SK-N-SH (cell line): ENCODE data around the gene HIPK4. TPM values are rescaled to one million over a fixed set of nuclear protein-coding genes. Genes with fewer than 3 reads are reported as not detected.

ENCODE experiments used
- CTCF ChIA-PET: fragments of 300-600, 350-600 bp; formaldehyde crosslinking; extraction: SDS; loops from one replicate; lab custom pipeline; 2021; lab: Yijun Ruan, JAX
- POLR2A ChIA-PET: fragments of 350-600 bp; sonication (Branson Sonifier 250); formaldehyde crosslinking; extraction: SDS; loops from one replicate; lab custom pipeline; 2020; ENCODE audit warnings: antibody characterized with exemption, inconsistent platforms; lab: Yijun Ruan, JAX
- DNase-seq: peaks from one replicate; pipeline ENCODE4 v3.0.0; 2012
- H2AFZ ChIP-seq: fragments of 200-600 bp; sonication (generic); 2 replicates; pipeline ENCODE4 v1.8.1; 2016; ENCODE audit warnings: antibody characterized with exemption, mild to moderate bottlenecking, low read depth
- H3F3A ChIP-seq: fragments of 200-600 bp; sonication (generic); replicated peaks from 2 replicates; pipeline ENCODE3; 2016; ENCODE audit warnings: antibody characterized with exemption, mild to moderate bottlenecking; ENCODE audit not compliant: insufficient read depth
- H3K27ac ChIP-seq, 2 experiments: fragments of 200-500 bp in 1 of 2; fragments of 200-600 bp in 1 of 2; sonication (Bioruptor generic) in 1 of 2; sonication (generic), shearing (Covaris generic) in 1 of 2; 2 replicates each; pipeline versions ENCODE4 v1.5.1 to v1.6.1; 2014 to 2016; ENCODE audit warnings: low read depth in 2 of 2, inconsistent platforms in 1 of 2, low read length in 1 of 2, mild to moderate bottlenecking in 1 of 2, mixed read lengths in 1 of 2
- H3K27me3 ChIP-seq: fragments of 200-600 bp; sonication (generic), shearing (Covaris generic); 2 replicates; pipeline ENCODE4 v1.6.1; 2016; ENCODE audit warnings: mixed run types; ENCODE audit not compliant: insufficient read depth
- H3K36me3 ChIP-seq, 2 experiments: fragments of 200-500 bp in 1 of 2; fragments of 200-600 bp in 1 of 2; sonication (Bioruptor generic) in 1 of 2; sonication (generic) in 1 of 2; replicated peaks in 1 of 2; 2 replicates each; pipeline versions ENCODE3 to v1.5.1; 2014 to 2016; ENCODE audit warnings: low read length in 1 of 2, mild to moderate bottlenecking in 1 of 2; ENCODE audit not compliant: insufficient read depth in 2 of 2, control insufficient read depth in 1 of 2
- H3K4me1 ChIP-seq, 2 experiments: fragments of 200-500 bp in 1 of 2; fragments of 200-600 bp in 1 of 2; sonication (Bioruptor generic) in 1 of 2; sonication (generic), shearing (Covaris generic) in 1 of 2; 2 replicates each; pipeline versions ENCODE4 v1.5.1 to v1.6.1; 2014 to 2016; ENCODE audit warnings: low read depth in 1 of 2, low read length in 1 of 2, mixed run types in 1 of 2; ENCODE audit not compliant: insufficient read depth in 2 of 2, control insufficient read depth in 1 of 2
- H3K4me2 ChIP-seq: fragments of 200-600 bp; sonication (generic), shearing (Covaris generic); 2 replicates; pipeline ENCODE4 v1.6.1; 2017; ENCODE audit warnings: mixed run types
- H3K4me3 ChIP-seq, 2 experiments: fragments of 200-500 bp in 1 of 2; fragments of 200-600 bp in 1 of 2; sonication (Bioruptor generic) in 1 of 2; sonication (generic), shearing (Covaris generic) in 1 of 2; 2 replicates each; pipeline versions ENCODE4 v1.5.1 to v1.8.1; 2014 to 2016; ENCODE audit warnings: low read depth in 2 of 2, inconsistent platforms in 1 of 2, low read length in 1 of 2, mild to moderate bottlenecking in 1 of 2, mixed read lengths in 1 of 2, moderate library complexity in 1 of 2
- H3K79me2 ChIP-seq: fragments of 200-600 bp; sonication (generic); 2 replicates; pipeline ENCODE4 v1.8.1; 2017; ENCODE audit warnings: mild to moderate bottlenecking; ENCODE audit not compliant: insufficient read depth
- H3K9ac ChIP-seq: fragments of 200-600 bp; sonication (generic); 2 replicates; pipeline ENCODE4 v1.6.1; 2017; ENCODE audit warnings: mixed run types
- H3K9me2 ChIP-seq: fragments of 200-600 bp; sonication (generic); 2 replicates; pipeline ENCODE4 v1.6.1; 2017; ENCODE audit warnings: mixed run types
- H3K9me3 ChIP-seq: fragments of 200-600 bp; sonication (generic); 2 replicates; pipeline ENCODE4 v1.6.1; 2017; ENCODE audit warnings: mixed run types, mild to moderate bottlenecking, moderate library complexity
- H4K20me1 ChIP-seq: fragments of 200-600 bp; sonication (generic); 2 replicates; pipeline ENCODE4 v1.6.1; 2017; ENCODE audit warnings: mild to moderate bottlenecking, mixed run types; ENCODE audit not compliant: insufficient read depth
- EZH2phosphoT487 ChIP-seq: fragments of 200-600 bp; sonication (generic); IDR thresholded peaks from 2 replicates; pipeline ENCODE4 v1.6.1; 2017; ENCODE audit warnings: low read depth, mixed run types, mild to moderate bottlenecking, antibody characterized with exemption, moderate library complexity, borderline replicate concordance
- GABPA ChIP-seq: IDR thresholded peaks from 2 replicates; pipeline ENCODE4 v1.4.0; 2012; ENCODE audit warnings: low read depth, mild to moderate bottlenecking
- MEF2A ChIP-seq: IDR thresholded peaks from 2 replicates; pipeline ENCODE4 v1.4.0; 2012; ENCODE audit warnings: low read depth, borderline replicate concordance
- MXI1 ChIP-seq: IDR thresholded peaks from 2 replicates; pipeline ENCODE4 v1.6.1; 2012; ENCODE audit warnings: mild to moderate bottlenecking, low read depth, low read length, improper control_type of control experiment
- NFIC ChIP-seq: IDR thresholded peaks from 2 replicates; pipeline ENCODE4 v1.4.0; 2012; ENCODE audit warnings: borderline replicate concordance
- NRF1 ChIP-seq: IDR thresholded peaks from 2 replicates; pipeline ENCODE4 v1.6.1; 2012; ENCODE audit warnings: low read depth, mild to moderate bottlenecking, low read length
- POLR2AphosphoS5 ChIP-seq: IDR thresholded peaks from 2 replicates; pipeline ENCODE4 v1.6.1; 2012; ENCODE audit warnings: low read depth, low read length
- RCOR1 ChIP-seq: fragments of 150-350 bp; IDR thresholded peaks from 2 replicates; pipeline ENCODE4 v1.6.1; 2017; ENCODE audit warnings: antibody characterized with exemption, low read length
- RFX5 ChIP-seq: IDR thresholded peaks from 2 replicates; pipeline ENCODE4 v1.6.1; 2012; ENCODE audit warnings: mild to moderate bottlenecking, improper control_type of control experiment, low read length
- SMC3 ChIP-seq: IDR thresholded peaks from 2 replicates; pipeline ENCODE4 v1.6.1; 2012; ENCODE audit warnings: low read depth, low read length, improper control_type of control experiment
- WGBS: methylation state at CpG from one replicate; pipeline ENCODE4 v1.1.6; 2017; ENCODE audit warnings: low lambda C conversion rate; 5-methylcytosine and 5-hydroxymethylcytosine counted together
- polyA plus RNA-seq, 3 experiments: library from polyadenylated mRNA; depleted of rRNA; stranded (reverse); fragments of >200 nt; gene quantifications; 2 replicates each; pipeline ENCODE4 v1.2.3, GENCODE V29; 2012
- TF ChIP-seq, protein P1 (sequence below): IDR thresholded peaks from 2 replicates; pipeline ENCODE4 v1.4.0; 2012; ENCODE audit warnings: low read depth, borderline replicate concordance
- TF ChIP-seq, protein P2 (sequence below): fragments of 150-350 bp; IDR thresholded peaks from 2 replicates; pipeline ENCODE4 v1.6.1; 2016; ENCODE audit warnings: mild to moderate bottlenecking, low read depth, low read length
- TF ChIP-seq, protein P3 (sequence below): IDR thresholded peaks from 2 replicates; pipeline ENCODE4 v1.4.0; 2012; ENCODE audit warnings: low read depth

HIPK4 gene
- polyA plus RNA-seq, 1 of the 3 experiments (the other 2 are of a cell fraction), result 0.23 TPM

DNA sequence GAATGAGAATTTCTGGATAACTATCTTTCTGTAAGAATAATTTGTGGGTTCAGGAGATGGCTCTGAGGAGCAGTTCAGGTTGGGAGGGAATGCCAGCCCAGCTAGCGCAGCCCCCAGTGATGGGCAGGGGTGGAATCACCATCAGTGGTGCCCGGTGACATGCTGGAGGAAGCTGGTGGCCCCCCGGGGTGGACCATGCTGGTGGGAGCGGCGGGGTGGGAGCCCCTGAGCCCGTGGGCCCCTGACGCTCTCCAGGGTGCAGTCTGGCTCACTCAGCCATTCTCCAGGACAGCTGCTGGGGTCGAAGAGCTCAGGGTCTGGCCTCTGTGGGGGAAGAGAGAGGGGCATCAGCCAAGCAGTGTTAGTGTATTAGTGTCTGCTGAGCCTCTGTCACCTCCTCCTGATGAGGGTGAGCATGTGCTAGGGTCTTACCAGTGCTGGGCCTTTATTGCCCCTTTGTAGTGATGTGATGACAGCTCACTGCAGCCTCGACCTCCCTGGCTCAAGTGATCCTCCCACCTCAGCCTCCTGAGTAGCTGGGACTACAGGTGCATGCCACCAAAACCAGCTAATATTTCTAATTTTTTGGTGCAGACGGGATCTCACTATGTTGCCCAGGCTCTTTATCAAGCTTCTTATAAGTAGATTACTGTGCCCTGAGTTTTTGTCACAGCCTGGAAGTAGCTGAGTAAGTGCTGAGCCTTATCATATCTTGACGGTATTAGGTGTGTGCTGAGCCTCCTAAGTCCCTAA, 10.4 kb downstream of the HIPK4 start:
- POLR2A ChIA-PET, result interaction anchor here (0.7 kb wide), 2 partner anchors 8 to 9 kb away, joined by 3 to 4 read pairs; no protein-coding TSS in a partner anchor
- peaks cover 0 to 19% of the 10 kb centered on the region in 2 experiments for H3K36me3 ChIP-seq
- CTCF ChIA-PET, result interaction anchor here (0.6 kb wide), 1 partner anchor 74 kb away, joined by 3 read pairs; no protein-coding TSS in a partner anchor
- H3F3A ChIP-seq, result no peaks in the 10 kb centered on the region
- no peaks in the 10 kb centered on the region for H3K9me2 ChIP-seq
- H3K4me3 ChIP-seq, result no peak overlapping the region
- no peaks in the 10 kb centered on the region for H3K27me3 ChIP-seq
- no peak for TF ChIP-seq SMC3
- TF ChIP-seq, protein P1, sequence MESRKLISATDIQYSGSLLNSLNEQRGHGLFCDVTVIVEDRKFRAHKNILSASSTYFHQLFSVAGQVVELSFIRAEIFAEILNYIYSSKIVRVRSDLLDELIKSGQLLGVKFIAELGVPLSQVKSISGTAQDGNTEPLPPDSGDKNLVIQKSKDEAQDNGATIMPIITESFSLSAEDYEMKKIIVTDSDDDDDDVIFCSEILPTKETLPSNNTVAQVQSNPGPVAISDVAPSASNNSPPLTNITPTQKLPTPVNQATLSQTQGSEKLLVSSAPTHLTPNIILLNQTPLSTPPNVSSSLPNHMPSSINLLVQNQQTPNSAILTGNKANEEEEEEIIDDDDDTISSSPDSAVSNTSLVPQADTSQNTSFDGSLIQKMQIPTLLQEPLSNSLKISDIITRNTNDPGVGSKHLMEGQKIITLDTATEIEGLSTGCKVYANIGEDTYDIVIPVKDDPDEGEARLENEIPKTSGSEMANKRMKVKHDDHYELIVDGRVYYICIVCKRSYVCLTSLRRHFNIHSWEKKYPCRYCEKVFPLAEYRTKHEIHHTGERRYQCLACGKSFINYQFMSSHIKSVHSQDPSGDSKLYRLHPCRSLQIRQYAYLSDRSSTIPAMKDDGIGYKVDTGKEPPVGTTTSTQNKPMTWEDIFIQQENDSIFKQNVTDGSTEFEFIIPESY, result no peak
- no peak for TF ChIP-seq NFIC
- no peak for TF ChIP-seq RFX5
- no peak for TF ChIP-seq EZH2phosphoT487
- TF ChIP-seq, protein P2, sequence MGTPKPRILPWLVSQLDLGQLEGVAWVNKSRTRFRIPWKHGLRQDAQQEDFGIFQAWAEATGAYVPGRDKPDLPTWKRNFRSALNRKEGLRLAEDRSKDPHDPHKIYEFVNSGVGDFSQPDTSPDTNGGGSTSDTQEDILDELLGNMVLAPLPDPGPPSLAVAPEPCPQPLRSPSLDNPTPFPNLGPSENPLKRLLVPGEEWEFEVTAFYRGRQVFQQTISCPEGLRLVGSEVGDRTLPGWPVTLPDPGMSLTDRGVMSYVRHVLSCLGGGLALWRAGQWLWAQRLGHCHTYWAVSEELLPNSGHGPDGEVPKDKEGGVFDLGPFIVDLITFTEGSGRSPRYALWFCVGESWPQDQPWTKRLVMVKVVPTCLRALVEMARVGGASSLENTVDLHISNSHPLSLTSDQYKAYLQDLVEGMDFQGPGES, result no peak
- TF ChIP-seq GABPA, result no peak
- TF ChIP-seq, protein P3, sequence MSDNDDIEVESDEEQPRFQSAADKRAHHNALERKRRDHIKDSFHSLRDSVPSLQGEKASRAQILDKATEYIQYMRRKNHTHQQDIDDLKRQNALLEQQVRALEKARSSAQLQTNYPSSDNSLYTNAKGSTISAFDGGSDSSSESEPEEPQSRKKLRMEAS, result no peak
- TF ChIP-seq RCOR1, result no peak
- H3K4me1 ChIP-seq, result no peaks in the 10 kb centered on the region
- no peaks in the 10 kb centered on the region for H3K79me2 ChIP-seq
- no peak overlapping the region for H3K4me2 ChIP-seq
- 78% methylated on average over 6 of the region's 11 CpGs for WGBS
- peak; percentile 17 for DNase-seq
- no peak overlapping the region for H3K9ac ChIP-seq
- H3K27ac ChIP-seq, result no peak overlapping the region
- H2AFZ ChIP-seq, result no peak overlapping the region
- no peaks in the 10 kb centered on the region for H4K20me1 ChIP-seq
- H3K9me3 ChIP-seq, result no peaks in the 10 kb centered on the region

DNA sequence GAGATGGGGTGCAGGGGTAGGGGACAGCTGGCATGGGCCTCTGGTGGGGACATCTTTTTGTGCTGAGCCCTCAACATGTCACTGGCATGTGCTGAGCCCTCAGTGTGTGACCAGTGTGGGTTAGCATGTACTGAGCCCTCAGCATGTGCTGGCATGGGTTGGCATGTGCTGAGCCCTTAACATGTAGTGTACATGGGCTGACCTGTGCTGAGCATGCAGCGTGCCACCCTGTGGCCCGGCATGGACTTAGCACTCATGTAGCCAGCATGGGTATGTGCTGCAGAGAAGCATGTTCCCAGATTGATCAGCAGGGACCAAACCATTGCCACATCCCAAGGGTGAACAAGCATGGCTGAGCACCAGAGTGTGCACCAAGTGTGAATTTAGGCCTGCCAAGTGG, 11.5 kb downstream of the HIPK4 start:
- Histone ChIP-seq H3K27me3 (no peaks in the 10 kb centered on the region), H3K4me3 (no peak overlapping the region), H3F3A (no peaks in the 10 kb centered on the region), H2AFZ (no peak overlapping the region), H4K20me1 (no peaks in the 10 kb centered on the region), H3K4me1 (no peaks in the 10 kb centered on the region), H3K9me3 (no peaks in the 10 kb centered on the region), H3K79me2 (no peaks in the 10 kb centered on the region), H3K27ac (no peak overlapping the region), H3K36me3 (peaks cover 5 to 26% of the 10 kb centered on the region in 2 experiments), H3K9me2 (no peaks in the 10 kb centered on the region), H3K4me2 (no peak overlapping the region), H3K9ac (no peak overlapping the region)
- TF ChIP-seq POLR2AphosphoS5 (no peak), MXI1 (no peak), NRF1 (no peak), MEF2A (no peak)
- no CpG with 5 or more reads among the region's 2 CpGs for WGBS
- CTCF ChIA-PET, result no interaction called here
- POLR2A ChIA-PET, result no interaction called here
- peak; percentile 17 for DNase-seq
